ENCODE measurements around the gene MTMR3. TPM values are rescaled to one million over a fixed set of nuclear protein-coding genes. Genes with fewer than 3 reads are reported as not detected.

Gene MTMR3
- total RNA-seq, 4 donors from 2014 or later, result 52.8 to 101 (median 69.1) TPM

- H3K27ac ChIP-seq, result peak overlapping the region; percentile 10 to 41 (median 39)
Observed at GRCh38 chr22:30021881-30022619, 139.1 kb downstream of the MTMR3 start.

GRCh38 chr22:30023099-30023660 is 140.2 kb downstream of the MTMR3 start:
- no peak for DNase-seq
- H3K36me3 ChIP-seq, result peaks cover 34 to 44% of the 10 kb centered on the region in 2 donors
- H3K27ac ChIP-seq, result no peak overlapping the region
- intact Hi-C loops (cut with DNase I), result loop anchor here (10.0 kb wide), 1 partner anchor 62 kb away; the partner anchor contains the start of gene HORMAD2
- no peaks in the 10 kb centered on the region for H3K27me3 ChIP-seq
- TF ChIP-seq CTCF (IDR thresholded peaks at IDR 0.05) (no peak), POLR2A (IDR thresholded peaks at IDR 0.05) (no peak)
- peaks cover 36 to 38% of the 10 kb centered on the region in 2 donors for H3K4me1 ChIP-seq
- no peaks in the 10 kb centered on the region for H3K9me3 ChIP-seq
- 81 to 85% methylated on average over 4 of the region's 4 CpGs for WGBS, 2 donors
- no peak overlapping the region for H3K4me3 ChIP-seq (replicated peaks in 1 of 3)

More at GRCh38 chr22:30021881-30022619, 139.1 kb downstream of the MTMR3 start:
- H3K9me3 ChIP-seq, result no peaks in the 10 kb centered on the region
- peaks cover 26 to 27% of the 10 kb centered on the region in 2 donors for H3K4me1 ChIP-seq
- no peaks in the 10 kb centered on the region for H3K27me3 ChIP-seq
- TF ChIP-seq POLR2A (IDR thresholded peaks at IDR 0.05) (no peak), CTCF (IDR thresholded peaks at IDR 0.05) (no peak)
- H3K36me3 ChIP-seq, result peaks cover 41 to 49% of the 10 kb centered on the region in 2 donors
- WGBS, 2 donors, result 84 to 85% methylated on average over 6 to 8 of the region's 8 CpGs
- H3K4me3 ChIP-seq (replicated peaks in 1 of 3), result no peak overlapping the region
- intact Hi-C loops (cut with DNase I), result loop anchor here (10.0 kb wide), 1 partner anchor 63 kb away; the partner anchor contains the start of gene HORMAD2
- no peak for DNase-seq

GRCh38 chr22:30024231-30024630 is 141.3 kb downstream of the MTMR3 start:
- H3K27ac ChIP-seq, result peak overlapping the region; percentile 23 to 85 (median 84)
- peaks cover 30 to 44% of the 10 kb centered on the region in 2 donors for H3K36me3 ChIP-seq
- TF ChIP-seq POLR2A (IDR thresholded peaks at IDR 0.05) (no peak), CTCF (IDR thresholded peaks at IDR 0.05) (no peak)
- H3K9me3 ChIP-seq, result no peaks in the 10 kb centered on the region
- intact Hi-C loops (cut with DNase I), result loop anchor here (10.0 kb wide), 1 partner anchor 61 kb away; the partner anchor contains the start of gene HORMAD2
- no peaks in the 10 kb centered on the region for H3K27me3 ChIP-seq
- H3K4me1 ChIP-seq, result peaks cover 46 to 48% of the 10 kb centered on the region in 2 donors
- no peak for DNase-seq
- WGBS, 2 donors, result 96 to 98% methylated on average over 5 of the region's 5 CpGs
- H3K4me3 ChIP-seq (replicated peaks in 1 of 3), result no peak overlapping the region

- no peaks in the 10 kb centered on the region for H3K27me3 ChIP-seq
- no peaks in the 10 kb centered on the region for H3K9me3 ChIP-seq
- WGBS, 2 donors, result 20 to 49% methylated on average over 3 of the region's 3 CpGs
- H3K36me3 ChIP-seq, result peaks cover 21 to 35% of the 10 kb centered on the region in 2 donors
- H3K4me1 ChIP-seq, result peaks cover 47 to 55% of the 10 kb centered on the region in 2 donors
- intact Hi-C loops (cut with DNase I), result loop anchor here (10.0 kb wide), 1 partner anchor 60 kb away; the partner anchor contains the start of gene HORMAD2
- peak overlapping the region; percentile 69 to 85 (median 84) for H3K27ac ChIP-seq
- no peak for TF ChIP-seq CTCF (IDR thresholded peaks at IDR 0.05)
- TF ChIP-seq POLR2A (IDR thresholded peaks at IDR 0.05), result no peak
- peak; percentile 88 to 89 for DNase-seq
- no peak overlapping the region for H3K4me3 ChIP-seq (replicated peaks in 1 of 3)
Observed at GRCh38 chr22:30025221-30025620, 142.2 kb downstream of the MTMR3 start.
